ENCODE results near the gene FRYL. TPM values are rescaled to one million over a fixed set of nuclear protein-coding genes. Genes with fewer than 3 reads are reported as not detected.
"Not testable (repeated sequence)": the region's sequence is repeated elsewhere in the genome, so short reads cannot be mapped to it uniquely, and the experiment has no call there.

The FRYL gene
- total RNA-seq (10 to 100 TPM; 30.0 to 60.1 (median 37.7) TPM), polyA plus RNA-seq (10 to 100 TPM; 11.7 to 23.0 TPM)
- long read RNA-seq, donor 1, partial matches to known transcripts = 7 of 11 reads
- long read RNA-seq, donor 1, other reads (novel, unspliced or antisense) = 4 of 11 reads
- long read RNA-seq, donor 2, partial matches to known transcripts = 2 of 13 reads
- long read RNA-seq, donor 2, other reads (novel, unspliced or antisense) = 11 of 13 reads
- long read RNA-seq, donor 3, partial matches to known transcripts = 7 of 11 reads
- long read RNA-seq, donor 3, other reads (novel, unspliced or antisense) = 4 of 11 reads

DNA sequence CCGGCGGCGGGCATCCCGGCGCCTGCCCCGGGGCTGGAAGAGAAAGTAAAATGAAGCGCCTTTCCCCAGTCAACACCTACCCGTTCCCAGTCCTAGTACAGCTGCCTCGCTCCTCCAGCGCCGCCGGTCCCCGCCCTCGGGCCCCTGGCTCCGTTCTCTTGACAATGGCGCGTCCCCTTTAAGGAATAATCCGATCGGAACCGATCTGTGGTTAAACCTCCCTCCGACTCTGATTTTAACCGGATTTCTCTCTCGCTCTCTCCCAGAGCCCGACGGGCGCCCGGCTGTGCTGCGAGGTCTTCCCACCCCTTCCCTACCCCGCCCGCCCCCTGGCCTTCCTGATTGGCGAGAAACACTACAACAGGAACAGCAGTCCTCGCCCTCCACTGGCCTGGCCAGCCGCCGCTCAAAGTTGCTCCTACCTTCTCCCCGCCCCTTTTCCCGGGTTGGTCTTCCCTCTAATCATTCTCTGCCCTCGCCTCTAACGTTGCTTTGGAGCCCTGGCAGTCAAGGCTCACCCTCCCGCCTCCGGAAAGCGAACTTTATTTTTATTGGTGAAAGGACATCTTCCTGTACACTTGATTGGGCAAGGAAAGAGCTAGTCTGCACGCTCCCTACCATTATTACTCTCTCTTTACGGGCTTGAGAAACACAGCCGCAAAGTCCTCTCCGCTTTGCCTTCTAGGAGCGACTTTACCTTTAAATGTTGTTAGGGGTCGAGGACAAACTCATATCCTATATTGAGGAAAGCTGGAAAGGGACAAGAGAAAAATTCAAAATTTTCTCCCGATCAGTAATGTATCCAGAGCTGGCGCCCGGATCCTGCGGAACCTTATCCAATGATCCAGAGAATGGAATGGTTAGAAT, at the start of gene FRYL:
Gene FRYL (minus strand): TSS at position 282 of the 867 bp plus-strand sequence. CDS start 145,869 bp downstream, outside the sequence.
- DNase-seq (peak; percentile 99 to 100), ATAC-seq (peak; percentile 94 to 98 (median 96))
- peak within 1 kb of the TSS; percentile 65 to 98 (median 96) for H3K4me3 ChIP-seq
- H3K9me3 ChIP-seq = no peaks in the 10 kb centered on the region
- whole genome bisulfite sequencing, 2 donors = 0% methylated on average over 48 to 51 of the region's 51 CpGs
- TF ChIP-seq, protein P1, sequence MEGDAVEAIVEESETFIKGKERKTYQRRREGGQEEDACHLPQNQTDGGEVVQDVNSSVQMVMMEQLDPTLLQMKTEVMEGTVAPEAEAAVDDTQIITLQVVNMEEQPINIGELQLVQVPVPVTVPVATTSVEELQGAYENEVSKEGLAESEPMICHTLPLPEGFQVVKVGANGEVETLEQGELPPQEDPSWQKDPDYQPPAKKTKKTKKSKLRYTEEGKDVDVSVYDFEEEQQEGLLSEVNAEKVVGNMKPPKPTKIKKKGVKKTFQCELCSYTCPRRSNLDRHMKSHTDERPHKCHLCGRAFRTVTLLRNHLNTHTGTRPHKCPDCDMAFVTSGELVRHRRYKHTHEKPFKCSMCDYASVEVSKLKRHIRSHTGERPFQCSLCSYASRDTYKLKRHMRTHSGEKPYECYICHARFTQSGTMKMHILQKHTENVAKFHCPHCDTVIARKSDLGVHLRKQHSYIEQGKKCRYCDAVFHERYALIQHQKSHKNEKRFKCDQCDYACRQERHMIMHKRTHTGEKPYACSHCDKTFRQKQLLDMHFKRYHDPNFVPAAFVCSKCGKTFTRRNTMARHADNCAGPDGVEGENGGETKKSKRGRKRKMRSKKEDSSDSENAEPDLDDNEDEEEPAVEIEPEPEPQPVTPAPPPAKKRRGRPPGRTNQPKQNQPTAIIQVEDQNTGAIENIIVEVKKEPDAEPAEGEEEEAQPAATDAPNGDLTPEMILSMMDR (IDR thresholded peaks at IDR 0.05) = no peak
- H3K27ac ChIP-seq = peak within 1 kb of the TSS; percentile 87 to 99 (median 98)
- peaks cover under 1 to 43% (median 32%) of the 10 kb centered on the region in 9 donors for H3K4me1 ChIP-seq
- no peaks in the 10 kb centered on the region for H3K27me3 ChIP-seq
- intact Hi-C loops (cut with DNase I) = loop anchor here (1.0 to 10.0 kb wide), 16 partner anchors 23 to 205 kb away; partner anchors contain the start of genes OCIAD1 (in 5 of the 10) and OCIAD2 (in 1 of the 10)
- H3K36me3 ChIP-seq = no peaks in the 10 kb centered on the region

DNA sequence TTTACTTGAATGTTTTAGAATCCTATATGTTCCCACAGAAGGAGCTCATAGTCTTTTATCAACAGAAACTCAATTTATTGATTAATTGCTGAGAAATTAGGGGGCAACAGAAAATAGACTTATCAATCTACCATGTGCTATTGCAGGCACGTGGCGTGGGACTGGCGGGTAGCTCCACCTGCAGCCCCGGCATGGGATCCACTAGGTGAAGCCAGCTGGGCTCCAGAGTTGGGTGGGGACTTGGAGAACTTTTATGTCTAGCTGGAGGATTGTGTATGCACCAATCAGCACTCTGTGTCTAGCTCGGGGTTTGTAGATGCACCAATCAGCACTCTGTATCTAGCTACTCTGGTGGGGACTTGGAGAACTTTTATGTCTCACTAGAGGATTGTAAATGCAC, 47.5 kb upstream of the FRYL start:
- no peak overlapping the region for H3K27ac ChIP-seq
- ATAC-seq = no peak
- no peak overlapping the region for H3K4me3 ChIP-seq
- 90 to 94% methylated on average over 5 of the region's 5 CpGs for WGBS, 2 donors
- H3K36me3 ChIP-seq = peaks cover 0 to 2% (median 0%) of the 10 kb centered on the region in 9 donors
- H3K4me1 ChIP-seq = peaks cover 0 to 14% (median 9%) of the 10 kb centered on the region in 9 donors
- intact Hi-C loops (cut with DNase I) = loop anchor here in 1 of 10 donors (5.0 kb wide), 1 partner anchor 45 kb away; the partner anchor contains the start of gene FRYL
- H3K9me3 ChIP-seq = no peaks in the 10 kb centered on the region
- DNase-seq = no peak
- TF ChIP-seq, protein P1 (IDR thresholded peaks at IDR 0.05) = no peak
- H3K27me3 ChIP-seq = peaks cover 0 to 4% (median 0%) of the 10 kb centered on the region in 7 donors

GRCh38 chr4:48821431-48821830, 41.4 kb upstream of the FRYL start:
- H3K9me3 ChIP-seq; H3K4me3 ChIP-seq; H3K36me3 ChIP-seq; intact Hi-C loops (cut with DNase I); H3K4me1 ChIP-seq; ATAC-seq; DNase-seq; H3K27me3 ChIP-seq; H3K27ac ChIP-seq: not testable (repeated sequence)
- WGBS, 2 donors = 59 to 61% methylated on average over 2 of the region's 2 CpGs

DNA sequence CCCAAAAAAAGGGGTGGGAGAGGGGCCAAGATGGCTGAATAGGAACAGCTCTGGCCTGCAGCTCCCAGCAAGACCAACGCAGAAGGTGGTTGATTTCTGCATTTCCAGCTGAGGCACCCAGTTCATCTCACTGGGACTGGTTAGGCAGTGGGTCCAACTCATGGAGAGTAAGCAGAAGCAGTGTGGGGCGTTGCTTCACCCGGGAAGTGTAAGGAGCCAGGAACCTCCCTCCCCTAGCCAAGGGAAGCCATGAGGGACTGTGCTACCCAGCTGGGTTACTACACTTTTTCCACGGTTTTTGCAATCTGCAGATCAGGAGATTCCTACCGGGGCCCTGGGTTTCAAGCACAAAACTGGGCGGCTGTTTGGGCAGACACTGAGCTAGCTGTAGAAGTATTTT, 36.9 kb upstream of the FRYL start:
- no peak for ATAC-seq

DNA sequence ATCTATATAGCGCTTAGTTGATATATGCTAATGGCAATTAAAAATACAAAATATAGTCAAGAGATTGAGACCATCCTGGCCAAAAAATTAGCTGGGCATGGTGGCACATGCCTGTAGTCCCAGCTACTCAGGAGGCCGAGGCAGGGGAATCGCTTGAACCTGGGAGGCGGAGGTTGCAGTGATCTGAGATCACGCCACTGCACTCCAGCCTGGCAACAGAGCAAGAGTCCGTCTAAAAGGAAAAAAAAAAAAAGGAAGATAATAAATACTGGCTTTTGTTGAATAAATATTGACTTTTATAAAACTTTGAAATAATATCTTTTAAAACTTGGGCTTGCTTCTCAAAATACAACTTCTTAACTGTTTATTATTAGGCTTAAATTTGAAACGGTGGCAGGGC, 36.2 kb upstream of the FRYL start:
- H3K4me1 ChIP-seq; H3K36me3 ChIP-seq; H3K4me3 ChIP-seq; intact Hi-C loops (cut with DNase I); ATAC-seq; H3K27ac ChIP-seq; DNase-seq; H3K27me3 ChIP-seq; H3K9me3 ChIP-seq: not testable (repeated sequence)
- 96% methylated on average over 7 of the region's 7 CpGs for WGBS, 2 donors

More for the DNA sequence above, 36.9 kb upstream of the FRYL start:
- intact Hi-C loops (cut with DNase I) = no loop called here
- H3K36me3 ChIP-seq = no peaks in the 10 kb centered on the region
- H3K4me3 ChIP-seq = no peak overlapping the region
- DNase-seq = no peak
- H3K27ac ChIP-seq = no peak overlapping the region
- H3K9me3 ChIP-seq = peaks cover 0 to 1% (median 0%) of the 10 kb centered on the region in 11 donors
- H3K27me3 ChIP-seq = peaks cover 0 to 4% (median 0%) of the 10 kb centered on the region in 7 donors
- TF ChIP-seq, protein P1 (IDR thresholded peaks at IDR 0.05) = no peak
- no peaks in the 10 kb centered on the region for H3K4me1 ChIP-seq
- WGBS, 2 donors = 91 to 92% methylated on average over 6 of the region's 6 CpGs

All from heart right ventricle (tissue), 16 donors.